Aorta (tissue), 5 donors: Measurements from ENCODE around the gene SCYGR4. TPM values are rescaled to one million over a fixed set of nuclear protein-coding genes. Genes with fewer than 3 reads are reported as not detected.

Experiments used
- ATAC-seq: fragments of 200-7000 bp; cut with Tn5 transposase; one replicate; pipeline ENCODE4 v1.9.1; 2022; ENCODE audit warnings: moderate library complexity; ENCODE audit not compliant: low FRiP score
- DNase-seq, 2 donors: peaks; one replicate each; pipeline ENCODE4 v3.0.0-alpha.2; 2020
- H3K27ac ChIP-seq, 2 donors: one replicate each; pipeline ENCODE4 v1.5.1; 2013; ENCODE audit warnings: low read length in 2 of 2, mild to moderate bottlenecking in 2 of 2, moderate library complexity in 2 of 2, control low read depth in 1 of 2, inconsistent platforms in 1 of 2, low read depth in 1 of 2
- H3K27me3 ChIP-seq, 2 donors: one replicate each; pipeline ENCODE4 v1.6.1; 2013; ENCODE audit warnings: control low read depth in 1 of 2, low read length in 1 of 2, mild to moderate bottlenecking in 1 of 2, moderate library complexity in 1 of 2; ENCODE audit not compliant: insufficient read depth in 2 of 2, control insufficient read depth in 1 of 2
- H3K36me3 ChIP-seq, 2 donors: one replicate each; pipeline ENCODE4 v1.6.1; 2013; ENCODE audit warnings: control low read depth in 1 of 2, low read length in 1 of 2, mild to moderate bottlenecking in 1 of 2; ENCODE audit not compliant: insufficient read depth in 2 of 2, control insufficient read depth in 1 of 2
- H3K4me1 ChIP-seq, 2 donors: one replicate each; pipeline ENCODE4 v1.6.1; 2013; ENCODE audit warnings: low read length in 2 of 2, control low read depth in 1 of 2, mild to moderate bottlenecking in 1 of 2, moderate library complexity in 1 of 2; ENCODE audit not compliant: insufficient read depth in 2 of 2, control insufficient read depth in 1 of 2
- H3K4me3 ChIP-seq, 2 donors: one replicate each; pipeline ENCODE4 v1.5.1; 2013; ENCODE audit warnings: low read length in 2 of 2, control low read depth in 1 of 2, mild to moderate bottlenecking in 1 of 2
- H3K9me3 ChIP-seq: one replicate; pipeline ENCODE4 v1.6.1; 2013; ENCODE audit warnings: mild to moderate bottlenecking, low read length; ENCODE audit not compliant: control insufficient read depth
- WGBS, 2 donors: extraction: QIAGEN DNeasy Blood & Tissue Kit; methylation state at CpG; one replicate each; pipeline ENCODE4 v1.1.7; 2013; 5-methylcytosine and 5-hydroxymethylcytosine counted together
- intact Hi-C, 2 donors: fragments of 100-400 bp; cut with DNase I; formaldehyde crosslinking; loops; one replicate each; pipeline versions ENCODE4 v1.14.2 to v1.15.0; 2022
- polyA plus RNA-seq, 2 donors: library from polyadenylated mRNA; stranded (reverse); fragments of 200-250 nt; gene quantifications; one replicate each; pipeline ENCODE4 v1.2.3, GENCODE V29; 2013
- total RNA-seq, 2 donors: library from RNA; stranded (reverse); fragmentation: NEBNext Ultra II Directional; extraction: Animal tissue kit (Norgen Biotek cat#: 25700); gene quantifications; one replicate each; pipeline ENCODE4 v1.2.1, GENCODE V29; 2021
- donor health status: healthy with polysubstance abuse.
- donor health status: Bipolar disorder and iron deficiency.
- donor health status: DM: no; HTN: no; CAD: no.
- donor health status: DM: no; HTN: no; CAD: no.
- donor health status: DM: yes; HTN: yes; CAD: no.

The SCYGR4 gene
- total and polyA plus RNA-seq, 4 donors: not detected

DNA sequence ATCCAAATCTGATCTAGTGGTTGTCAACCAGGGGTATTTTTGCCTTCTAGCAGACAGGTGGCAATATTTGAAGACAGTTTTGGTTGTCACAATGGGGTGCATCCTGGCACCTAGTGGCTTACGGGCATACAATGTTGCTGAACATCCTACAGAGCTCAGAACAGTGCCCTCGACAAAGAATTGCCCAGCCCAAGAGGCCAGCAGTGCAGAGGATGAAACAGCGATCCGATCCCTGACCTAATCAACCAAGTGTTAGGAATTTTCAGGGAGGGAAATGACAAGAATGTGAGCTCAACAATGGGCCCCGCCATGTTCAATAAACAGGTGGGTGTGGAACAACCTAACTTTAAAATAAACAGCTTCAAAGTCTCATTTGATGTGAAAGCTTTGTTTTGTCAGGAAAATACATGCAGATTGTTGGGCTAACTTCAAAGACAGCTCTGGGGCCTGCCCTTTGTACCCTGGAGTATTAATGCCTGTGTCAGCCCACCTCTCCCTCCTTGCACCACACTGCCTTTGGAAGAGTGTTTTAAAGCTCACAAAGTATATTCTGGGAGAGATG lies 26.8 kb downstream of the SCYGR4 start:
- DNase-seq (no peak), ATAC-seq (no peak)
- 73 to 85% methylated on average over 5 of the region's 5 CpGs for WGBS, 2 donors
- H3K4me1 ChIP-seq: no peaks in the 10 kb centered on the region
- H3K9me3 ChIP-seq: no peaks in the 10 kb centered on the region
- intact Hi-C loops: no loop called here
- no peak overlapping the region for H3K27ac ChIP-seq
- H3K36me3 ChIP-seq: no peaks in the 10 kb centered on the region
- H3K27me3 ChIP-seq: no peaks in the 10 kb centered on the region
- H3K4me3 ChIP-seq: no peak overlapping the region

DNA sequence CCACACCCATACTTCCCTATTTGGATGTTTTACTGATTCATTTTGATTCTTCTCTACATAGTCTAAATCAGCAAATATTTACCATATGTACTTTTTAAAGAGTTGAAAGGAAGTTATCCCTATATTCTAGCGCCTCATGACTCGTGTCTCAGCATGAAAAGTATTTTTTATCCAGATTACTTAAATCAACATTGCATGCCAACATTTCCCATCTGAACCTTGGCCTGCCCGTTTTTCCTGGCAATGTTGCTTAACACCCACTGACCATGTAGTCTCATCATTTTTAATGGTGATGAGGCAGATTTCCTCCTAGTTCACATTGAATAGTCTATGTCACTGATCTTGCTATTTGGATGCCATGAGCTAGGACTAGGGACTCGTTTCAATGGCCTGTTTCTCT lies 36.1 kb downstream of the SCYGR4 start:
- Histone ChIP-seq H3K27ac (no peak overlapping the region), H3K4me3 (no peak overlapping the region), H3K4me1 (no peaks in the 10 kb centered on the region), H3K27me3 (no peaks in the 10 kb centered on the region), H3K9me3 (no peaks in the 10 kb centered on the region), H3K36me3 (no peaks in the 10 kb centered on the region)
- DNase-seq (no peak), ATAC-seq (no peak)
- intact Hi-C loops: no loop called here
- 19 to 38% methylated on average over 4 of the region's 4 CpGs for WGBS, 2 donors

DNA sequence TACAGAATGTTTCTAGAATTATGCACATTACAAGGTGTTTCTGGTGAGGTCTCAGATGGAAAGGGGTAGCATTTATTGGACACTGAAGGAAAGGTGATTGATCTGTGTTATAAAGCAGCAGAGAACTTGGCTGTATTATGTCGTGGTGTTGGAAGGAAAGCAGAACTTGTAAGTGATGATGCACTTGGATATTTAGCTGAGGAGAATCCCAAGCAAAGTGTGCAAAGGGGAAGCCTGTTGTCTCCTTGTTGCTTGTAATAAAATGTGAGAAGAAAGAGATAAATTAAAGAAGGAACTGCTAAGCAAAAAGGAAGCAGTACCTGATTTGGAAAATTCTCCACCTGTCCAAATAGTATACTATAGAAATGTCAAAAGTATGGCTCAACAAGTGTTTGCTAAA lies 37.1 kb downstream of the SCYGR4 start:
- no peaks in the 10 kb centered on the region for H3K4me1 ChIP-seq
- H3K36me3 ChIP-seq: no peaks in the 10 kb centered on the region
- no peak overlapping the region for H3K4me3 ChIP-seq
- no peak overlapping the region for H3K27ac ChIP-seq
- WGBS, 2 donors: 79 to 82% methylated on average over 1 of the region's 1 CpG
- intact Hi-C loops: no loop called here
- DNase-seq (no peak), ATAC-seq (no peak)
- no peaks in the 10 kb centered on the region for H3K27me3 ChIP-seq
- no peaks in the 10 kb centered on the region for H3K9me3 ChIP-seq

DNA sequence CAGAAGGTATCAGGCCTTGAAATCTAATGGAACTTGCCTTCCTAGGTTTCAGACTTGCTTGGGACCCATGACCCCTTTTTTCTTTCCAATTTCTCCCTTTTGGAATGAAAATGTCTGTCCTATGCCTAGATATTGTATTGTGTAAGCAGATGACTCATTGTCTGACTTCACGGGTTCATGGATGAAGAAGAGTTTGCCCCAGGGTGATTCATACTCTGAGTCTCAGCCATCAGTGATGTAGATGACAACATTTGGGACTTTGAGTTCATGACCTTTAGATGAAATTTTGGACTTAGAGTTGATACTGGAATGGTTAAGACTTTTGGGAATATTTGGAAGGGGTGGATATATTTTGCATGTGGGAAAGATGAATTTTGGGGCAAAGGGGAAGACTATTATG lies 38.2 kb downstream of the SCYGR4 start:
- WGBS, 2 donors: 21 to 25% methylated on average over 1 of the region's 1 CpG

DNA sequence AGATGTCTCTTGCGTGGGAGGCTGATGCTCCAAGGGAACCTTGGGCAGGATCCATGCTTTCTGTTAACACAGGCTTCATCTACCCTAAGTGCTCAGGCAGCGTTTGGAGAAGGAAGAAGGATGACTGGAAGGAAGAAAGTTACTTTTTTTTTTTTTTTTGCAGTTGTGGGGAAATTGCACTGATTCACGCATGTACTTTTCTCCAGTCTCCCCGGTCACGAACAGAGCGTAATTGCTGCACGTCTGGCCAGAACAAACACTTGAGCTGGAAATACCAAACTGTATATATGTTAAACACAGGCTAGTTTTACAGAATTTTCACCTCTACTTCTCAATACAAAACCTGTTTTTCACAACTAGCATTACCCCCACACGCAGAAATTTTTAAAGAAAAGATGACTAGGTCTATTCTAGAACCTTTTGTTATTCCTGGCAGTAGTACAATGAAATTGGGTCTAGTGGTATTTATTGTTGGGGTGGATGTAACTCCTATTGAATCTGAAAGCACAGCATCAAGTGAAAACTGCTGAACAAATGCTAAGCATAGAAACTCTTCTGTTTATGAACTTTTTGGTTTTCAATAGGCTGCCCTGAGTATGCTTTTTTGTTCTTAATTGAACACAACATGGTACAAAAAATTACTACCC lies 40.0 kb downstream of the SCYGR4 start:
- DNase-seq (no peak), ATAC-seq (no peak)
- H3K4me3 ChIP-seq: no peak overlapping the region
- no peaks in the 10 kb centered on the region for H3K27me3 ChIP-seq
- H3K4me1 ChIP-seq: no peaks in the 10 kb centered on the region
- intact Hi-C loops: loop anchor here in 1 of 2 donors (5.0 kb wide), 1 partner anchor 110 kb away; no protein-coding TSS in a partner anchor
- no peak overlapping the region for H3K27ac ChIP-seq
- 23 to 27% methylated on average over 8 of the region's 8 CpGs for WGBS, 2 donors
- H3K9me3 ChIP-seq: no peaks in the 10 kb centered on the region
- no peaks in the 10 kb centered on the region for H3K36me3 ChIP-seq

More for the DNA sequence above, 38.2 kb downstream of the SCYGR4 start:
- DNase-seq: no peak
- peak; percentile 87 for ATAC-seq
- no peak overlapping the region for H3K27ac ChIP-seq
- no peaks in the 10 kb centered on the region for H3K4me1 ChIP-seq
- no peaks in the 10 kb centered on the region for H3K9me3 ChIP-seq
- intact Hi-C loops: loop anchor here in 1 of 2 donors (5.0 kb wide), 1 partner anchor 112 kb away; no protein-coding TSS in a partner anchor
- H3K36me3 ChIP-seq: no peaks in the 10 kb centered on the region
- H3K27me3 ChIP-seq: no peaks in the 10 kb centered on the region
- H3K4me3 ChIP-seq: no peak overlapping the region

DNA sequence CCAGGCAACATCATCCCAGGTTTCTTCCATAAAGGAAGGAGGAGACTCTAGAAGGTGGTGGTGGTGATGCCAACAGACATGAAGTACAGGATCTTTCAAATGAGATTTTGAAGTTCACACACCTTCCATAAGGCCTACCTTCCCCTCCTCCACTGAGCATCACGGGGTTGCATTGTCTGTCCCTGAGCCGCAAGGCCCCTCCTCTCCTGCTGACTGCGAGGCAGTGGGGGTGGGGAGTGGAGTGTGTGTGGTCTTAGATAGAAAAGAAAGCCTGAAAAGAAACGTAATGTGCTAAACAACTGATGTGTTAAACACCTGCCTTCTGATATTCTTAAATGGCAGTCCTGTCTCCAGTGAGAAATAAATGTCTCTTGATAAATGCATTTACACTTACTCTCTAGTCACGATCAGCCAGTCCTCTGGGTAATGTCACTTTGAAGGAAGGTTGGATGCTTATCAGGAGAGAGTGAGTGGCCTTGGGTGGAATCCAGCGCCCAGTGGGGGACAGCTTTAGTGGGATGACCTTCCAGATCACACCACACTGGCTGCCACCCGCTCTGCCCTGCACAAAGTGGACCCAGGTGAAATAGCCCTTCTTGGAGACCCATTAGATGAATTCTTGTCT lies 43.8 kb downstream of the SCYGR4 start:
- Histone ChIP-seq H3K9me3 (no peaks in the 10 kb centered on the region), H3K36me3 (no peaks in the 10 kb centered on the region), H3K4me1 (no peaks in the 10 kb centered on the region), H3K27ac (no peak overlapping the region), H3K4me3 (no peak overlapping the region), H3K27me3 (peaks cover 0 to 1% of the 10 kb centered on the region in 2 donors)
- DNase-seq (no peak), ATAC-seq (no peak)
- intact Hi-C loops: loop anchor here in 1 of 2 donors (5.0 to 10.0 kb wide), 2 partner anchors 226 to 256 kb away; no protein-coding TSS in a partner anchor
- 48 to 53% methylated on average over 7 of the region's 7 CpGs for WGBS, 2 donors

DNA sequence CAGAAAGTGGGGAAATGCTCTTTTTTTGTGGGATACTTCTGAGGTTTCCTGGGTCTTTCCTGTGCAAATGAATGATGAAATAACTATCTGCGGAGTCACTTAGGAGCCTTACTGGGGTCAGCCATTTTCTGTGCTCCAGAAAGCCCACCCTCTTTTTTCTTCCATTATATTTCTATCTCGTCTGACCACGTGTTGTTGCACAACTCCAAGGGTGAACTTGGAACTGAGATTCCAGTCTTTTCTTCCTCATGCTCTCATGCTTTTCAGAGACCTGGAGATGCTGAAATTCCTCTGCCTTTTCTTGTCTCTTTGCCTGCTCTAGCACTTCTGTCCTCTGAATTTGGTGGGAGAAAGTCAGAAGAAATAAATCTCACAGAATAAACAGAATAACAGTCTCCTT lies 44.5 kb downstream of the SCYGR4 start:
- WGBS, 2 donors: 40 to 50% methylated on average over 3 of the region's 3 CpGs
- peaks cover 0 to 1% of the 10 kb centered on the region in 2 donors for H3K27me3 ChIP-seq
- intact Hi-C loops: loop anchor here in 1 of 2 donors (5.0 to 10.0 kb wide), 2 partner anchors 225 to 257 kb away; no protein-coding TSS in a partner anchor

DNA sequence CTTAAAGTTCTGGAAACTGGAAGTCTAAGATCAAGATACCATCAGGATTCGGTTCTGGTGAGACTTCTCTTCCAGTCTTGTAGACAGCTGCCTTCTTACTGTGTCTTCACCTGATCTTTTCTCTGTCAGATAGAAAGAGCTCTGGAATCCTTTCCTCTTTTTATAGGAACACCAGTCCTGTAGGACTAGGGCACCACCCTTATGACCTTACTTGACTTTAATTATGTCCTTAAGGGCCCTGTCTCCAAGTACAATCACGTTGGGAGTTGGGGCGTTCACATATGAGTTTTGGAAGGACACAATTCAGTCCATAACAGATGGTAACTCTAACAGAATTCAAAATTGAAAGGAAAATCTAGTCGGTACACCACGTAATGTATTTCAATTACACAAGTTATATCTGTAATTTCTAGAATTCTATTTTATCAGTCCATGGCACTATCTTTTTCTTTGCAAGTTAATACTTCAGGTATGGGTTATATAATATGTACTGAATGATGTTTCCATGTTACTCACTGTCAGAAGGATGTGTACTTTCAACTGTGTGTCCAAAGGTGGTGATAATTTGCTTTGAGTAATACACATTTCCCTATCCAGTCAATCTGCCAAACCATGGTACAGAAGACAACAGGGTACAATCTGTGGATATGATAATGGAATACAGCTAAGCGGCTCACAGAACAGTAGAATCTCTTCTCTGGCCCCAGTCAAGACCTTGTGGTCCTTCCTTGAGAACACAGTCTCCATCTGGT lies 48.1 kb downstream of the SCYGR4 start:
- Histone ChIP-seq H3K4me1 (no peaks in the 10 kb centered on the region), H3K36me3 (no peaks in the 10 kb centered on the region), H3K27me3 (peaks cover 0 to 1% of the 10 kb centered on the region in 2 donors), H3K9me3 (no peaks in the 10 kb centered on the region), H3K27ac (no peak overlapping the region), H3K4me3 (no peak overlapping the region)
- WGBS, 2 donors: 82 to 85% methylated on average over 6 of the region's 6 CpGs
- intact Hi-C loops: loop anchor here in 1 of 2 donors (10.0 kb wide), 1 partner anchor 261 kb away; no protein-coding TSS in a partner anchor
- no peak for DNase-seq
- no peak for ATAC-seq

More for the DNA sequence above, 44.5 kb downstream of the SCYGR4 start:
- no peaks in the 10 kb centered on the region for H3K4me1 ChIP-seq
- H3K4me3 ChIP-seq: no peak overlapping the region
- no peak for DNase-seq
- no peak overlapping the region for H3K27ac ChIP-seq
- no peaks in the 10 kb centered on the region for H3K36me3 ChIP-seq
- no peaks in the 10 kb centered on the region for H3K9me3 ChIP-seq
- no peak for ATAC-seq
